ENCODE results near the gene TRPM3.

Gene TRPM3

GRCh38 chr9:70923961-70924360 is 197.5 kb downstream of the TRPM3 start:
- H3K4me3 ChIP-seq (replicated peaks; ENCODE audit: low read depth, low read length) = peak overlapping the region; percentile 50
- peak; percentile 26 for DNase-seq (ENCODE audit: low read depth)
- no peak for TF ChIP-seq CTCF (IDR thresholded peaks at IDR 0.05; ENCODE audit: low read length, missing control alignments)

GRCh38 chr9:70921136-70921535 is 200.3 kb downstream of the TRPM3 start:
- H3K4me3 ChIP-seq (replicated peaks; ENCODE audit: low read depth, low read length) = no peak overlapping the region
- DNase-seq (ENCODE audit: low read depth) = peak; percentile 39
- TF ChIP-seq CTCF (IDR thresholded peaks at IDR 0.05; ENCODE audit: low read length, missing control alignments) = no peak

GRCh38 chr9:70917277-70917676 is 204.1 kb downstream of the TRPM3 start:
- DNase-seq (ENCODE audit: low read depth) = no peak
- no peak overlapping the region for H3K4me3 ChIP-seq (replicated peaks; ENCODE audit: low read depth, low read length)
- no peak for TF ChIP-seq CTCF (IDR thresholded peaks at IDR 0.05; ENCODE audit: low read length, missing control alignments)

GRCh38 chr9:70911791-70912190 is 209.6 kb downstream of the TRPM3 start:
- no peak for DNase-seq (ENCODE audit: low read depth)
- TF ChIP-seq CTCF (IDR thresholded peaks at IDR 0.05; ENCODE audit: low read length, missing control alignments) = no peak
- H3K4me3 ChIP-seq (replicated peaks; ENCODE audit: low read depth, low read length) = no peak overlapping the region

- TF ChIP-seq CTCF (IDR thresholded peaks at IDR 0.05; ENCODE audit: low read length, missing control alignments) = no peak
- no peak overlapping the region for H3K4me3 ChIP-seq (replicated peaks; ENCODE audit: low read depth, low read length)
- no peak for DNase-seq (ENCODE audit: low read depth)
Measured at GRCh38 chr9:70910598-70910997, 210.8 kb downstream of the TRPM3 start.

- H3K4me3 ChIP-seq (replicated peaks; ENCODE audit: low read depth, low read length) = peak overlapping the region; percentile 46
- DNase-seq (ENCODE audit: low read depth) = peak; percentile 97
- no peak for TF ChIP-seq CTCF (IDR thresholded peaks at IDR 0.05; ENCODE audit: low read length, missing control alignments)
Measured at GRCh38 chr9:70902692-70903131, 218.7 kb downstream of the TRPM3 start.

- H3K4me3 ChIP-seq (replicated peaks; ENCODE audit: low read depth, low read length) = no peak overlapping the region
- peak; percentile 29 for DNase-seq (ENCODE audit: low read depth)
- TF ChIP-seq CTCF (IDR thresholded peaks at IDR 0.05; ENCODE audit: low read length, missing control alignments) = no peak
Measured at GRCh38 chr9:70902171-70902570, 219.2 kb downstream of the TRPM3 start.
